DMS 273 (cell line): Measurements from ENCODE around the gene ADISSP.

Source experiments
- DNase-seq: peaks from one replicate; lab custom pipeline; 2025; ENCODE audit not compliant: unreplicated experiment; lab: John Stamatoyannopoulos, UW

The ADISSP gene

GRCh38 chr20:3720068-3720467 lies 47.5 kb downstream of the ADISSP start:
- DNase-seq: no peak

GRCh38 chr20:3719046-3719445 lies 48.5 kb downstream of the ADISSP start:
- DNase-seq: no peak

- peak; percentile 75 for DNase-seq
These were observed 51.2 kb downstream of the ADISSP start for GRCh38 chr20:3716195-3716834.

- DNase-seq: no peak
These were observed 53.5 kb downstream of the ADISSP start for GRCh38 chr20:3714092-3714491.

- no peak for DNase-seq
These were observed 55.2 kb downstream of the ADISSP start, which contains the start of gene SIGLEC1 for GRCh38 chr20:3712279-3712873. SIGLEC1 (minus strand) TSS chr20:3712600; CDS start chr20:3707128, 5,472 bp downstream.

GRCh38 chr20:3711484-3711941 lies 56.0 kb downstream of the ADISSP start:
- no peak for DNase-seq

- DNase-seq: peak; percentile 83
These were observed 56.7 kb downstream of the ADISSP start for GRCh38 chr20:3710703-3711483.

- DNase-seq: no peak
These were observed 57.5 kb downstream of the ADISSP start for GRCh38 chr20:3710011-3710466.

GRCh38 chr20:3707508-3707899 lies 60.0 kb downstream of the ADISSP start:
- no peak for DNase-seq

- no peak for DNase-seq
These were observed 60.6 kb downstream of the ADISSP start for GRCh38 chr20:3706774-3707507.

GRCh38 chr20:3705970-3706739 lies 61.4 kb downstream of the ADISSP start:
- no peak for DNase-seq

- DNase-seq: no peak
These were observed 62.0 kb downstream of the ADISSP start for GRCh38 chr20:3705491-3705969.

- DNase-seq: peak; percentile 22
These were observed 63.5 kb downstream of the ADISSP start for GRCh38 chr20:3704087-3704486.
